Right lung (tissue), 5 donors: ENCODE results near the gene ATP11C. TPM values are rescaled to one million over a fixed set of nuclear protein-coding genes. Genes with fewer than 3 reads are reported as not detected.

Source experiments
- DNase-seq, 2 donors: peaks; one replicate each; pipeline ENCODE4 v3.0.0-alpha.2; 2013
- polyA plus RNA-seq, 5 donors: library from polyadenylated mRNA; unstranded; fragments of 120-200 nt; gene quantifications; one replicate each; pipeline versions ENCODE4 v1.2.1 to v1.2.3, GENCODE V29; 2013; ENCODE audit warnings: inconsistent platforms in 1 of 5, low replicate concordance in 1 of 5; ENCODE audit not compliant: insufficient read length in 5 of 5, insufficient read depth in 1 of 5

The ATP11C gene
- polyA plus RNA-seq, 5 donors = 17.9 to 33.1 (median 25.2) TPM

DNA sequence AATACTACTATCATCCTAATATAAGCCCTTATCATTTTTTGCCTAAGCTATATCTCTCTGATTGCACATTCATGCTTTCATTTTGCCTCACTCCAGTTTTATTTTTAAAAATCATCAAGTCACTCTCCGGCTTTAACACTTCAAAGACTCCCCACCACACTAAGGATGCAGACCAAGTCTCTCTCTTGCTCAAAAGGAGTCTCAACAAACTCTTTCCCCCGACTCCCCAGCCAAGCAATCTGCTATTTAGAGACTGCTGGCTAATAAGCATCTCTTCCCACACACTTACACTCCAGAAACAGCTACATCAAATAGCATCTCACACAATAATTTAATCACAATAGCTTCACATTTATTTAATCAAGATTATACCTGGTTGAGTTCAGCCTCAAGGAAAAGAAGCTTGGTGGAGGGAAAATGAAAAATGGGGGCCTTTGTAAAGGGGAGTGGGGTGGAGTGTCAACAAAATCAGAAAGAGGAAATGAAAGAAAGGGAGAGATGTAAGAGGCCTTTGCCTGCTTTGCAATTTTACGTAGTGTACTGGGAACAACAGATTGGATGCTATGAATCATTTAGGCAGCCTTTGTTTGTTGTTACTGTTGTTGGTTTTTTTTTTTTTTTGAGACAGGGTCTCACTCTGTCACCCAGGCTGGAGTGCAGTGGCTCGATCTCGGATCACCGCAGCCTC, 120.8 kb downstream of the ATP11C start:
- no peak for DNase-seq

DNA sequence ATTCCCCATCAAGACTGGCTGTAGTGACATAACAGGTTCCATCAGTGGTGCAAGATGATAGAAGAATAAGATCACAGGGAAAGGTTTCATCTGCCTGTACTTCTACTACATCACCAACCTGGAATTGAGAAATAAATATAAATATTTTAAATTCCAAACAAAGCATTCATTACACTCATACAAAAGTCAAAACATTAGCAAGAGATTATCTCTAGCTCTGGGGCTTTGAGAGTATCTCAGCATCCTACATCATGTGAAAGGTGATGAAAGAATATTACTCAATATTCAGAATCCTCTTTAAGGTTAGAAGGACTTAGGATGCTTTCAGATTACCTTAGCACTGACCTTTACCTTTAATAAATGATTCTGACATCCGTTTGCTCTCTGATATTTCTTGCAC, 128.4 kb downstream of the ATP11C start:
- no peak for DNase-seq

DNA sequence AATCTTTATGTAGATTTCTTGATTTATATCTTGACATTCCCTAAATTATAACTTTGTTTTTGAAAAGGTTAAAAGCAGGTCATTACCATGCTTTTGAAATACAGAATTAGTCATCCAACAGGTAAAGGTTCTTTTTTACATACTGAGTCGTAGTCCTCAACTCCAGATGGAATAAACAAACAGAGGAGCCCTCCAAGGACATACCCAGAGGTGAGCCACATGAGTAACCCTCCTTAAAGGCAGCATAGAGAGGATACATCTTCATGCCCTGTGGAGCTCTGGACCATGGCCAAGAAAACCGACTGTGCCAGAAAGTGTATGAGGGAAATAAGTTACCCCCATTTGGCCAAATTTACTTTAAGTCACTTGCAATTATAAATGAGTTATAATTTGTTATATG, 129.6 kb downstream of the ATP11C start:
- DNase-seq = no peak

DNA sequence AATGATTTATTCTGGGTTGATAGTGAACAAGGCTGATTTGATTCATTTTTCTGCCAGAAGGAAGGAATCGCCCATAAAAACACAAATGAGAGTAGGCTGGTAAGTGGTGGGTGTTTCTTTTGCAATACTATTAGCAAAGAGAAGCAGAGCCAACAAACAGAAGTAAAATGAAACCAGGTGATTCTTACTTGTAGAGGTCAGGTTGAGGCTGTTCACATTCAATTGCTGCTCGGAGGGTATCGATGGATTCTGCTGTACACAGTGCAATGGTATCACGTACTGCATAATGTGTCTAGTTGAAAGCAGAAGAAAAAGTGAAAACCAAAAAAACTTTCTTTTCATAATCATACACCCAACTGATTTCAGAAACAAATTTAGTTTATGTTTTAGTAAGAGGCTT, 130.8 kb downstream of the ATP11C start:
- DNase-seq = no peak

DNA sequence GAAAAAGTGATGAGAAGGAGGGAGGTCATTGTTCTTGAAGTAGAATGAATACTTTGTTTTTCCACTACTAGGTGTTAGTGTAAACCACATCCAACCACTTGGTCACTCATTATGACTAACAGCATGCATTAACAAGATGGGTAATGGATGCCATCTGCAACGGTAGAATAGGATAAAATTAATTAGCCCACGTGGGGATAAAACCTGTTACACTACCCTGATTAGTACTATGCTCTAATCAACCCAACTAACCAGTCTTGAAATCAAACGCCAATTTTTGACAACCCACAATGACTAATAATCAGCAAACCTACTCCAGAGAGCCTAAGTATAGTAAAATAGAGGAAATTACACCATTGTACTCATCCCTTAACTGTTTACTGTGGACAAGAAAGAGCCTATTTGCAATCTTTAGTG, 131.4 kb downstream of the ATP11C start:
- no peak for DNase-seq

DNA sequence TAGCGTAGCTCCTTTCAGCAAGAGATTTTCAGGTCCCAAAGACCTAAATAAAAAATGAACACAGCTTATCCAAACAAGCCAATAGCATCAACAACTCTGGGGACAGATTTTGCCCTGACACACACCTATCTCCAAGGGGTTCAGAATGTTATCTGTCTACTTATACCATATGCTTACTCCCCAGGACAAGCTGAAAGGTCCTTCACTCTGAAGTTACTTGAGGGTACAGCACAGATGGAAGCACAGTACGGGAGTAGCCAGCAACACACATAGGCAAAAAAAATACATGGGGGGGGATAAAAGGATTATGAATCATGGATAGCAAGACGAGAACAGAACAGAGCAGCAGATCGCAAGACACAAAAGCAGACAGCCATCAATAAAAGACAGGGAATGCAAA, 134.2 kb downstream of the ATP11C start:
- DNase-seq = no peak

DNA sequence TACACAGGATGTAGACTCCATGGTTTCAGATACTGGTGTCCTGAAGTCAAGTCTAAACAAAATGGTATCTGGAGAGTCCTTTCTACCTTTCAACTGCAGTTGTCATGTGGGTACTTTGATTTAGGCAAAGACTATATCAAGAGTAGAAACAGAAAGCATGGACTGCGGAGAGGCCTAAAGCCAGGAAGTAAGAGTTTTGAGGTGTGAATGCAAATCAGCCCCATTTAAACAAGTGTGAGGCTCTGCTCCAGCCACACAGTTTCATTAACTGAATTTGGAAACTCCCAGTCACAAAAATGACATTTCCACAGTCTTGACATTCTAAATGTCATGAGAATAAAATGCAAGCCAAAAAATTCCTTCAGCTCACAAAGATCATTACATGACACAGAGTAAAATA, 137.7 kb downstream of the ATP11C start:
- DNase-seq = no peak

DNA sequence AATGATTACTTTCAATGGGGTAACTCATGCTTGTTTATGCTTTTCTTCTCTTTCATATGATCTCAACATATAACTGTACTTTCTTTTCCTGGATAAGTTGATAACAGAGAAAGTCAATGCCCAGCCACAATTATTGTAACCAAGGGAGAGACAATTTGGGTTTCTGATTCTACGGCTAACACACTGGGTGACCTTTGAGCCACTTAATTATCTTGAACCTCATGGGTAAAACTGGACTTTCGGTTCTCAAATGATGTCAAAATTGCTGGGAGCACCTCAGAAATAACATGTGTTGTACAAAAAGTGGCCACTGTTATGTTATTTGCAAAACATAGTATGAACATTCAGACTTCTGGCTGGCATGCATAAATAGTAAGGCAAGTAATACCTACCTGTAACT, 145.3 kb downstream of the ATP11C start:
- DNase-seq = no peak

DNA sequence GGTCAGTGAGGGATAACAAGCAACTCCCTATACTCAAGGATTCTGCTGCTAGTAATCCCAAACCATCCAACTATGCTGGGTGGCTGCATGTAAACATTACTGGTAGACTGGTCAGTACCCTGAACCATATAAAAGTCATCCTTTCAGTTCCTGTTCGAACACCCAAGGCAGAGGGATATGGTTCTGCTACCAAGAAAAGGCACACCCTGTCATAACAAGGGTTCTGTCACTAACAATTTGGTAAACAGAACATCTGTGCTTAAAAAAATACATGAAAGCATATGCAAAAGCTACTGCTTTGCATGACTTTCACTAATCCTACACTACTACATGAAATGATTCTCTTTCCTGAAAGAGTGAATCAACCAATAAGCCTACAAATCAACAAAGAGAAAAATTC, 148.0 kb downstream of the ATP11C start:
- DNase-seq = no peak

DNA sequence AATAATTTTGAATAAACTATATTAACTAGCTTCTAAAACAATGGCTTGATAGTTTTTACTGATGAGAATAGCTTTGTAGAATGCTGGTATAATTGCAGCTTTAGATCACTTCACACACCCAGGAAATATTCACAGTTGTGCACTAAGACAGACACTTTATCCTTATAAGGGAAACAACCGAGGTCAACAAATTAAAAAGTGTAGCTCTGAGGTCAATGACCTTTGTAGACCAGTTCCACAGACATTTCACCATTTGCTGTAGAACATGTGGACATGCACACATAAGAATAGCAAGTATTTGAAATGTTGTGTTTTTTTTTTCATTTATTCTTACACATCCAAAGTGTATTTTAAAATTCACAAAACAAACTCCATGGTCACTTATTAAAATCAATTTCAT, 148.9 kb downstream of the ATP11C start:
- no peak for DNase-seq

DNA sequence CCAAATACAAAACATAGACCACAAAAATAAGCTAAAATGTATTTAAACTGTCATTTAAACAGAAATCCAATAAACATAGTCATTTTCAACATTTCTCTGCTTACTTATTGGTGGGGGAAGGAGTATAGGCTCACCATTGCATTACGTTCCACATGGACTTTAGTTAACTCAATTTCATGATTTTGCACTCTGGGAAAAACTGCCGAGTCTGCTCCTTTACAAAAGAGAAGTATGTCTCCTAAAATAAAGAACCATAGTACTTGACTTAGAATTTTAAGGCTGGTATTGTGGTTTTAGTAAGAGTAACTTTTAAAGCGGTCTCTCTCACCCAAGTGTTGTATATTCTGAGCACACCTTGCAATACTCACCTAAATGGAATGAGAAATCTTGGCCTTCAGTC, 149.8 kb downstream of the ATP11C start:
- DNase-seq = no peak

DNA sequence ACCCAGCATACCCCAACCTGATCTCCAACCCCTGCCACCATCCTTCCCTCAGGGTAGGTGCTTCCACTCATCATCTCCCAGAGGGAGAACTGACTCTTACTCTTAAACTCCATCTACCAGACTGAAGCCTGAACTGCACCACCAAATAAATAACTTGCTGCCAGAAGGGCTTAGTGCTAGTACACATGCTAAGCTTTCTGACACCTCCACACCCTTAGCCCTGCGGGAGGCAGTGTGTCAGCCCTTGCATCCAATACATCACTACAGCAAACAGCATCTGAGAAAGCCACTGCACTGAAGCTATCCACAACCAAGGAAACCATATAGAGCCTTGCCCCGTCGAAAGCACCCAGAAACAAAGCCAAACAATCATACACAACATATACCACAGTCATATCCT, 156.3 kb downstream of the ATP11C start:
- no peak for DNase-seq

DNA sequence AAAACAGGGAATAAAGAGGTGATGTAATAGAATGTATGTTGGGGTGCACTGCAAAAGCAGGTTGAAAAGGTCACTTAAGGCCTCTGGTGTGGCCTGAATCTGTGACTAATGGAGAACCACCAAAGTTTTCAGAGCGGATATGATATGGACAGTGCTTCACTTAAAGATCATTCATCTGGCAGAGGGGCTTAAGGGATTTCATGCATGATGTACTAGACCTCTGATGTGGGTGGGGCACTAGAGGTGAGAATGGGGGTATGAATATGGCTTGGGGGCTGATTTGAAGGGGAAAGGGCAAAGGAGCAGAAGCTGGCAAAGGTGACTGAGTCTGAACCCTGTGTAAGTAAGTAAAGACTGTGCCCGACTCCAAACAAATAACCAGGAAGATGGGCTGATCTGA, 162.5 kb downstream of the ATP11C start:
- no peak for DNase-seq

DNA sequence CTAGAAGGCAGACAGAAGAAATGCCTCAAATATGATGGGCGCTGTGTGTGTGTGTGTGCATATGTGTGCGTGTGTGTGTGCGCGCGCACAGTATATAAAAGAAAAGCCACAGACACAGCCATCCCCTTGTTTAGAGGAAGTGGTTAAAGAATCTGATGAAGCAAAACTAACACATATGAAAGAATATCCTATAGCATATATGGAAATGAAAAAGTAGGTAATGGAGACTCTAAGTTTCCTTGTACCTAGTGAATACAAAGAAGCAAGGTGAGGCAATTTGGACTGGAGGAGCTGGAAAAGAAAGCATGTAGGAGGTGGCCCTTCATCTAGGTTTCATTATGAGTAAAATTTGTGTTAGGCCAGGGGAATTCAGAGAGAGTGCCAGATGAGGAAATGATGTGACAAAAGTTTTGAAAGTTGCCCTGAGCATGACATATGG, 166.3 kb downstream of the ATP11C start:
- no peak for DNase-seq

DNA sequence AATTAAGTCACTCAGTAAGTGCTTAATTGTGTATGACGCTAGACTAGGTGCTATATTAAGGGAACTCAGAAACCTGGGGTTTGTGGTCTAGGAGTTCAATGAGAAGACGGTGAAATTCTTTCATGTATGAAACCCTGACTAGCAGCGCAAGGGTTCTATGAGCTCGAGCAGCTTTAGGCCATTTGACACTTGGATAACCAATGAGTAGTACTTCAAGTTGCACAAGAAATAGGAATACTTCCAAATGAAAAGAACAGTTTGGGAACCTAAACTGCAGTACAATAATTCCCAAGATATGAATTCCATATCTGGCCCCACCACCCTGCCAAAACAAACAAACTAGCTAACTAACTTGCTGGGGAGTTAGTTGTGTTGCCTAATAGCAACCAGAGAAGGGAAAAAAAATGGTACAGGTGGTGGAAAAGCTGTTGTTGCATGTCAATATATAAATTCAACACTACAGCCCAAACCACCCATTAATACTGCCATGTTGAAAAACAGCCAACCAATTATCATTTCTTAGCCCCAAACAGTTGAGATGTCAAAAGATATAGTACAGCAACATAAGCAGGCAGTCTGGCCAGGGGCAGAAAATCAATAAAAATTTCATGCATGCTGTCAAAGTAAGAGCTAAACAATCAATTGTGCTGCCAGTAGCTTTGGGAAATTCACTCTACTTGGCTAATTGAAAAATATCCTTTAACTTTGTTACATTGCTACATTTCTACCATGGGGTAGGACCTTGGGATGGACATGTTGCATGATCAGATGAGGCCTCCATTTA, 170.3 kb downstream of the ATP11C start:
- no peak for DNase-seq

DNA sequence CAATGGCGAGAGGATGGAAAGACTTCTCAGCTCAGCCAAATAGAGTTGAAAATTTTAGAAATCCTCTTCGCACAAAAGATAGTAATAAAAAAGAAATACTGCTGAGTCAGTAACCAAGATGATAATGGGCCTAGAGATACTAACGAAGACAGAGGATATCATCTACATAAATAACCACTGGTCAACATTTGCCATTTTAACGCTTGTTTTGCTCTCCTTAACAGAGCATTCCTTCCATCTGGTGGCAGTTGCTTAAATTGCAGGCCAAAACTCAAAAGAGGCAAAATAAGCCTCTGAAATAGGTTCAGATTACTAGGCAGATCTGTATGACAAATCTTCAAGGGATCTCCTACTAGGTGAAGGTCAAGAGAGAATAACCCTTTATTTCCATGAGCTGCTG, 173.2 kb downstream of the ATP11C start:
- DNase-seq = no peak

DNA sequence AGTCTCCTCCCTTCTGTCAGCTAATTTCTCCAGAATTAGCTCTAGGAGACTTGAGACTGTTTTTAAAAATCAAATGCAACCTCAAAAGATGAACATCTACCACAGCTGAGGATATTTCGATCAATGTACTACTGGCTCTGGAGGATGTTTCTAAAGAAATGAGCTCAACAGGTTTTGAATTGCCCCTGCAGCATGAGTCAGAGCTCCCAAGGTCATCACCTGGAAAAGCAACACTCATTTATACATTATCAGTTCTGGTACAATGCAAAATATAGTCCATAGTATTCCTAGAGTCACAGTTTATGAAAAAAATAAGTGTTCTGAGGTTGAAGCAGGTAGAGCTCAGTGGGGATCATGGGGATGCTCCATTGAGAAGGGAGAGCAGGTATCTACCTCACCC, 174.0 kb downstream of the ATP11C start:
- DNase-seq = no peak

DNA sequence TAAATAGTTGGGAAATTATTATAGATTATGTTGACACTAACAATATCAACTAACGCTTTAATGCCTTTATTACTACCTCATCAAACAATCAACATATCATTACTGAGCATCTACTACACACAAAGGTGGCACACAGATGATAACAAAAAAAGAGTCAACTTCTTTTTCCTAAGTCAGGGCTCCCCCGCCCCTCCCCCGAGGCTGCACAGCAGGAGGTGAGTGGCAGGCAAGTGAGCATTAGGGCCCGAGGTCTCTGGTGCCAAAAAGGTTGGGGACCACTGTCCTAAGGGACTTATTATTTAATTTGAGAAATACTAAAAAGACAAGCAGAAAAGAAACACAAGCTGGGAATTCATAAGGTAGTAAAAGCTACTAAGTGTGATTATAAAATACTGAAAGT, 174.6 kb downstream of the ATP11C start:
- no peak for DNase-seq

DNA sequence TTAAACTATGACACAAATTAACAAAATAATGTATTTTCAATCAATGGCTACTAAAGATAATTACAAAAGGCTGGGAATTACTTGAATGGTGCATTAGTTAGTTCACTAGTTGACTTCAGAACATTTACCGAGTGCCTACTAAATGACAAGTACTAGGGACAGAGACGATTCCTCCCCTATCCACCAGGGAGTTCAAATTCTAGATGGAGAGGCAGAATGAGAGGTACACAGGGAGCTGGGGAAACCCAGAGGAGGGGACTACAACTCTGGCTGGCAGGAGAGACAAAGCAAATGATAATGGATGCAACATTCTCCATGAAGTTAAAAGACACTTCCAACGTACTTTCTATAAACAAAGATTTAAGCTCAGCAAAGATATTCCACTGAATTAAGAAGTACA, 181.8 kb downstream of the ATP11C start:
- no peak for DNase-seq

DNA sequence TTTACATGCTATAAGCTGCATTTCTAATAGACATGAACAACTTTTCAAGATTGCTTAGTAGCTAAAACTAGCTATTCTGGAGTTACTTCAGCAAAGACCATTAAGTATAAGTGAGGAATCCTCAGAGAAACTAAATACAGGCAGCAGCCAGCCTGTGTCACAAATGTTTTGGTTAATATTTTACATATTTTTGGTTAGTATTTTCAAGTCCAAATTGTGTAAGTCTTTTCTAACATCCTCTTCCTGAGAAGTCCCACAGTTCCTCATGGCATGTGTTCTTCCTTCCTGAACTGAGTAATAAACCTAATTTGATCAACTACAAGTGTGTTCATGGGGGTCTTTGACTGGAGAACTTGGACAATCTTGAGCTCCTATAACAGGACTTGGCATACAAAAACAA, 182.5 kb downstream of the ATP11C start:
- DNase-seq = no peak

DNA sequence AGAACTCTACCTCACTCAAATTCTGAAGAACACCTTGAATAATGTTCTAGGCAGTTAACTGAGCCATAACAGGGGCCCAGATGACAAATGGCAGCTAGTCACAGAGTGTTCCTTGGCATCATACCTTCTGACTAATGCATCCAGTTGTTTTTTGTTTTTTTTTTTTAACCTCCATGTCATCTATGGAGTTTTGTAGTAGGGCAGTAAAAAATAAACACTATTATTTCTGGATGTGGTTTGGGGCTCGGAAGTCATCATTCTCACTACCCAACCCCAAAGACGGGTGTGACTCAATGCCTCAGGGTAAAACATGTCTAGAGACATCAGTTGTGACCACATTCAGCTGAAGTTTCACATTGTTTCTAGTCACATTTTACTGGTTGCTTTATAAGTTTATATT, 193.7 kb downstream of the ATP11C start:
- DNase-seq = no peak

DNA sequence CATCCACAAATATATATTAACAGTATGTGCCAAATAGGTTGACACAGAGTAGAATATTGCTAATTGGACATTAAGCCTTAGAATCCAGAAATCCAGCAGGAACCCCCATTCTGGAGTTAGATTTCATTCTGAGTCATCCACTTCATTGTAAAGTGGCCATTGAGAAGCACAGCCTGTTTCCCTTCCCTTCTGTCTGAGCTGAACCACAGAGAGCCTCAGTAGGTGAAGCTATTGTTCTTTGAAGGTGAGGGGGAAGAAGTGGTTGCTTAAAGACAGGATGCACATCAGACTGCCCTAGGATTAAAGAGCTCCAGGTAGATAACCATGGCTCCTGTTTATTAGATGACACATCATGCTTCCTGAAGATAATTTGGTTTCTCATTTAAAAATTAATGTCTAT, 194.3 kb downstream of the ATP11C start:
- no peak for DNase-seq

DNA sequence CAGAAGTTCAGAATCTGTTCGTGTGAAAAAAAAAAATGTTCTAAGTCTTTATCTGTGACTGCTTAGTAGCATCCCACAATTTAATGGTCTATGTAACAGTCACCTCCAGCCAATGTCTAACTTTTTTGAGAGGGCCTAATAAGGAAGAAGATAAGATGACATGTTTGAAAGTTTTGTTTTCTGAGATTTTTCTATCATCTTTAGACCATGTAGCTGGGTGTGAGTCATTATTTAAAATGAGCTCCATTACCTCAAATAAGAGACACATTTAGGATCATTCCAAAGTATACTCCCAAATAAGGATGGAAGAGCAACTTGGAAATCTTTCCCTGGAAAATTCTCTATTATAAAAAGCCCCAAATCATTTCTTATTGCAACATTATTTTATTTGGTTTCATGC, 196.7 kb downstream of the ATP11C start:
- no peak for DNase-seq

DNA sequence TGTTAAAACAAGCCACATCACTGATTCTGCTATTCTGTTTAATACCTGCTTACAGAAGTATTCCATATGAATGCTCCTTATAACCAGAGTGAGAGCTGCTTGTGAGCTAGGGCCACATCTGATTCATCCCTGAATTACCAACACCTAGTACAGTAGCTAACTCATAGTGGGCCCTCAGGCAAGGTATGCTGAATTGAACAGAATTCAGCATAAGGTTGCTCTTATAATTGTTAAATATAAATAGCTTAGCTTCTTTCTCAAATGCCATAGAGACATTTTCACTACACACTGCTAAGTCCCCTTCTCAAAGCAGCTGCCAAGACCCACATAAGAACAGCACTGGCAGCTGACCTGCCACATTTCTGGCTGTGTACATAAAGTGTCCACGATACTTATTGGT, 197.9 kb downstream of the ATP11C start:
- DNase-seq = no peak
